Mesendoderm (in vitro differentiated cells): Measurements from ENCODE around the gene ALPG. TPM values are rescaled to one million over a fixed set of nuclear protein-coding genes. Genes with fewer than 3 reads are reported as not detected.

Experiments
- DNase-seq: peaks from one replicate; pipeline ENCODE4 v3.0.0; 2013
- H2AK5ac ChIP-seq: 2 replicates; pipeline ENCODE4 v1.6.1; 2013; ENCODE audit warnings: low read length, inconsistent platforms
- H2BK120ac ChIP-seq: 2 replicates; pipeline ENCODE4 v1.6.1; 2013; ENCODE audit warnings: low read depth, mild to moderate bottlenecking, low read length, moderate library complexity, mixed read lengths
- H2BK15ac ChIP-seq: replicated peaks from 2 replicates; pipeline ENCODE4 v1.6.1; 2013; ENCODE audit warnings: low read depth, mild to moderate bottlenecking, moderate library complexity
- H2BK5ac ChIP-seq: 2 replicates; pipeline ENCODE4 v1.6.1; 2013; ENCODE audit warnings: low read length, inconsistent platforms
- H3K18ac ChIP-seq: 2 replicates; pipeline ENCODE4 v1.6.1; 2013; ENCODE audit warnings: mild to moderate bottlenecking, low read length, mixed read lengths
- H3K23ac ChIP-seq: one replicate; pipeline ENCODE4 v1.6.1; 2013; ENCODE audit warnings: low read length
- H3K27ac ChIP-seq: 2 replicates; pipeline ENCODE4 v1.5.1; 2013; ENCODE audit warnings: low read depth, mild to moderate bottlenecking, inconsistent platforms, low read length, moderate library complexity
- H3K27me3 ChIP-seq: 2 replicates; pipeline ENCODE4 v1.6.1; 2013; ENCODE audit warnings: low read length, control low read depth, mild to moderate bottlenecking, inconsistent platforms; ENCODE audit not compliant: insufficient read depth, poor library complexity
- H3K36me3 ChIP-seq: 2 replicates; pipeline ENCODE4 v1.6.1; 2013; ENCODE audit warnings: low read length, inconsistent platforms; ENCODE audit not compliant: control insufficient read depth, insufficient read depth
- H3K4ac ChIP-seq: one replicate; pipeline ENCODE4 v1.6.1; 2013; ENCODE audit warnings: low read depth, mild to moderate bottlenecking, low read length, moderate library complexity
- H3K4me1 ChIP-seq: 2 replicates; pipeline ENCODE4 v1.6.1; 2013; ENCODE audit warnings: low read depth, low read length, inconsistent platforms; ENCODE audit not compliant: control insufficient read depth
- H3K4me2 ChIP-seq: 2 replicates; pipeline ENCODE4 v1.6.1; 2013; ENCODE audit warnings: low read length
- H3K4me3 ChIP-seq: 2 replicates; pipeline ENCODE4 v1.5.1; 2013; ENCODE audit warnings: mild to moderate bottlenecking, low read length
- H3K56ac ChIP-seq: one replicate; pipeline ENCODE4 v1.6.1; 2013; ENCODE audit warnings: low read length
- H3K79me1 ChIP-seq: 2 replicates; pipeline ENCODE4 v1.6.1; 2013; ENCODE audit warnings: low read length, inconsistent platforms
- H3K79me2 ChIP-seq: 2 replicates; pipeline ENCODE4 v1.6.1; 2013; ENCODE audit warnings: mild to moderate bottlenecking, low read length; ENCODE audit not compliant: control insufficient read depth, insufficient read depth
- H3K9ac ChIP-seq: 2 replicates; pipeline ENCODE4 v1.6.1; 2013; ENCODE audit warnings: low read length, inconsistent platforms
- H4K5ac ChIP-seq: one replicate; pipeline ENCODE4 v1.6.1; 2013; ENCODE audit warnings: low read length
- H4K8ac ChIP-seq: one replicate; pipeline ENCODE4 v1.6.1; 2013; ENCODE audit warnings: low read depth, mild to moderate bottlenecking, control low read depth, low read length, moderate library complexity
- WGBS: extraction: QIAGEN DNeasy Blood & Tissue Kit; methylation state at CpG from one replicate; pipeline ENCODE4 v1.1.7; 2013; ENCODE audit warnings: low lambda C conversion rate, missing lambda C conversion rate; ENCODE audit not compliant: insufficient coverage; ENCODE audit errors: extremely low coverage; 5-methylcytosine and 5-hydroxymethylcytosine counted together
- small RNA-seq: library from polyadenylated mRNA; stranded (forward); fragments of <200 nt; extraction: miRNeasy Mini kit (QIAGEN cat#:217004); gene quantifications from one replicate; pipeline ENCODE3, GENCODE V24; 2013; ENCODE audit not compliant: insufficient read depth

ALPG gene

GRCh38 chr2:232459419-232460035, 52.9 kb downstream of the ALPG start:
- no peak overlapping the region for H3K56ac ChIP-seq

GRCh38 chr2:232460171-232460570, 53.5 kb downstream of the ALPG start:
- Histone ChIP-seq H2AK5ac (no peak overlapping the region), H3K79me2 (no peaks in the 10 kb centered on the region), H2BK120ac (no peak overlapping the region), H4K8ac (no peak overlapping the region), H3K9ac (no peak overlapping the region), H3K18ac (no peak overlapping the region), H3K56ac (no peak overlapping the region), H3K27ac (no peak overlapping the region), H3K4me3 (no peak overlapping the region), H3K4me1 (no peaks in the 10 kb centered on the region), H4K5ac (no peak overlapping the region), H2BK5ac (no peak overlapping the region), H3K4me2 (no peak overlapping the region), H2BK15ac (no peak overlapping the region), H3K4ac (no peak overlapping the region), H3K36me3 (no peaks in the 10 kb centered on the region), H3K27me3 (no peaks in the 10 kb centered on the region), H3K23ac (no peak overlapping the region), H3K79me1 (no peaks in the 10 kb centered on the region)
- WGBS, result no CpG with 5 or more reads among the region's 2 CpGs
- no peak for DNase-seq

More at GRCh38 chr2:232459419-232460035, 52.9 kb downstream of the ALPG start:
- no CpG with 5 or more reads among the region's 11 CpGs for WGBS
- Histone ChIP-seq H3K36me3 (no peaks in the 10 kb centered on the region), H2BK5ac (no peak overlapping the region), H3K79me2 (no peaks in the 10 kb centered on the region), H3K4me2 (no peak overlapping the region), H2BK120ac (no peak overlapping the region), H3K79me1 (no peaks in the 10 kb centered on the region), H2BK15ac (no peak overlapping the region), H3K4me1 (no peaks in the 10 kb centered on the region), H3K18ac (no peak overlapping the region), H3K4ac (no peak overlapping the region), H4K5ac (no peak overlapping the region), H4K8ac (no peak overlapping the region), H3K23ac (no peak overlapping the region), H3K27ac (no peak overlapping the region), H3K9ac (no peak overlapping the region), H2AK5ac (no peak overlapping the region), H3K4me3 (no peak overlapping the region), H3K27me3 (no peaks in the 10 kb centered on the region)
- no peak for DNase-seq

Small RNA genes within 50 kb of the gene (small RNA-seq; reads per million reads assigned to genes)
- gene AC068134.4, result not detected
